ENCODE measurements around the gene CENPB.

CENPB gene

GRCh38 chr20:3787324-3788014 is 929 bp upstream of the CENPB start:
- Mint-ChIP-seq H3K36me3 (ENCODE audit: low read depth) (peaks cover 6% of the 10 kb centered on the region), H3K4me3 (peak overlapping the region; percentile 69), H3K27me3 (ENCODE audit: low read depth, poor library complexity) (peaks cover 35% of the 10 kb centered on the region), H3K4me1 (peaks cover 24% of the 10 kb centered on the region), H3K9me3 (no peaks in the 10 kb centered on the region), H3K27ac (no peak overlapping the region)
- TF ChIP-seq, protein P1, sequence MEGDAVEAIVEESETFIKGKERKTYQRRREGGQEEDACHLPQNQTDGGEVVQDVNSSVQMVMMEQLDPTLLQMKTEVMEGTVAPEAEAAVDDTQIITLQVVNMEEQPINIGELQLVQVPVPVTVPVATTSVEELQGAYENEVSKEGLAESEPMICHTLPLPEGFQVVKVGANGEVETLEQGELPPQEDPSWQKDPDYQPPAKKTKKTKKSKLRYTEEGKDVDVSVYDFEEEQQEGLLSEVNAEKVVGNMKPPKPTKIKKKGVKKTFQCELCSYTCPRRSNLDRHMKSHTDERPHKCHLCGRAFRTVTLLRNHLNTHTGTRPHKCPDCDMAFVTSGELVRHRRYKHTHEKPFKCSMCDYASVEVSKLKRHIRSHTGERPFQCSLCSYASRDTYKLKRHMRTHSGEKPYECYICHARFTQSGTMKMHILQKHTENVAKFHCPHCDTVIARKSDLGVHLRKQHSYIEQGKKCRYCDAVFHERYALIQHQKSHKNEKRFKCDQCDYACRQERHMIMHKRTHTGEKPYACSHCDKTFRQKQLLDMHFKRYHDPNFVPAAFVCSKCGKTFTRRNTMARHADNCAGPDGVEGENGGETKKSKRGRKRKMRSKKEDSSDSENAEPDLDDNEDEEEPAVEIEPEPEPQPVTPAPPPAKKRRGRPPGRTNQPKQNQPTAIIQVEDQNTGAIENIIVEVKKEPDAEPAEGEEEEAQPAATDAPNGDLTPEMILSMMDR (IDR thresholded peaks at IDR 0.05): no peak
- no peak for DNase-seq

GRCh38 chr20:3786126-3786484 is 435 bp downstream of the CENPB start:
- TF ChIP-seq, protein P1 (IDR thresholded peaks at IDR 0.05): no peak
- Mint-ChIP-seq H3K27me3 (ENCODE audit: low read depth, poor library complexity) (peaks cover 31% of the 10 kb centered on the region), H3K36me3 (ENCODE audit: low read depth) (peaks cover 6% of the 10 kb centered on the region), H3K4me1 (peaks cover 29% of the 10 kb centered on the region), H3K9me3 (no peaks in the 10 kb centered on the region), H3K4me3 (peak overlapping the region; percentile 85), H3K27ac (no peak overlapping the region)
- DNase-seq: peak; percentile 48

- Mint-ChIP-seq H3K4me3 (no peak overlapping the region), H3K27ac (no peak overlapping the region)
Observed at GRCh38 chr20:3785240-3786125, 1.1 kb downstream of the CENPB start.

DNA sequence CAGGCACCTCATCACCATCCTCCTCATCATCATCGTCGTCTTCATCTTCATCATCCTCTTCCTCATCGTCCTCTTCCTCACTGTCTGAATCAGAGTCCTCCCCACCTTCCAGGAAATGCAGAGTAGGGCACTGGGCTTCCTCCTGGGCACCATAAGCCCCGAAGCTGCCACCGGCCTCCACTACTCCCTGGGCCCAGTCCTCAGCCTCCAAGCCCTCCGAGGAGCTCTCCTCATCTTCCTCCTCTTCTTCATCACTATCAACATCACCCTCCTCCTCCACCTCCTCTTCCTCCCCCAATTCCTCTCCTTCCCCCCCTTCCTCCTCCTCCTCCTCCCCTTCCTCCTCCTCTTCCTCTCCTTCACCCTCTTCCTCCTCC is 1.7 kb downstream of the CENPB start:
- H3K36me3 Mint-ChIP-seq (ENCODE audit: low read depth): peaks cover 6% of the 10 kb centered on the region
- no peaks in the 10 kb centered on the region for H3K9me3 Mint-ChIP-seq
- H3K27ac Mint-ChIP-seq: no peak overlapping the region
- peaks cover 37% of the 10 kb centered on the region for H3K4me1 Mint-ChIP-seq
- DNase-seq: no peak
- peaks cover 36% of the 10 kb centered on the region for H3K27me3 Mint-ChIP-seq (ENCODE audit: low read depth, poor library complexity)
- H3K4me3 Mint-ChIP-seq: peak overlapping the region; percentile 60
- TF ChIP-seq, protein P1 (IDR thresholded peaks at IDR 0.05): no peak

More at GRCh38 chr20:3785240-3786125, 1.1 kb downstream of the CENPB start:
- H3K27me3 Mint-ChIP-seq (ENCODE audit: low read depth, poor library complexity): peaks cover 30% of the 10 kb centered on the region
- DNase-seq: no peak
- TF ChIP-seq, protein P1 (IDR thresholded peaks at IDR 0.05): no peak
- H3K36me3 Mint-ChIP-seq (ENCODE audit: low read depth): peaks cover 6% of the 10 kb centered on the region
- H3K9me3 Mint-ChIP-seq: no peaks in the 10 kb centered on the region
- H3K4me1 Mint-ChIP-seq: peaks cover 35% of the 10 kb centered on the region

DNA sequence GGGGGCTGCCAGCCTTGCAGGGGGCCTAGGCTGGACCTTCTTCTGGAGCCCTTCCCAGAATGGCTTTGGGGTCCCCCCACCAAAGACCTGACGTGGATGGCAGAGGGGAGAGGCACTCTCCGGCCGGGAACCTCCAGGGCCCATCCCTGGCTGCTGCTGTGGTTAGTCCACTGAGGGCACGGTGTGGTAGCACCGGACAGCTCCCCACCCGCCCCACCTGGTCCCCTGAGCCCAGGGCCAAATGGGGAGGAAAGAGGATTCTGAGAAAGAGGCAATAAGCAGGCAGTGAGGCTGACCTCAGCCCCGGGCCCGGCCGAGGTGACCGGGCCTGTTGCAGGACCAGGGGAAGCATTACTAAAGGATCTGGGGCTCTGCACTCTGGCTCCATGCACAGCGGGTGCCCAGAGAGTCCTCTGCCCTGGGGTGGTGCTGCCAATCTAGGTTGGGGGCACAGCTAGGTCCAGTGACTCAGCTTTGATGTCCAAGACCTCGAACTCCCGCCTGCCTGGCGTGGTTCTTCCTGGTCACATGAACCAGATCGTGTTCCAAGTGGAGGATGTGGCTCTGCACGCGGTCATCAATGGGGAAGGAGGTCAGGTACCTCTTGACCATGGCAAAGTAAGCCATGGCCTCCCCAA is 2.2 kb downstream of the CENPB start:
- peaks cover 6% of the 10 kb centered on the region for H3K36me3 Mint-ChIP-seq (ENCODE audit: low read depth)
- DNase-seq: no peak
- H3K27ac Mint-ChIP-seq: no peak overlapping the region

More for the DNA sequence above, 2.2 kb downstream of the CENPB start:
- H3K4me3 Mint-ChIP-seq: peak overlapping the region; percentile 60
- H3K4me1 Mint-ChIP-seq: peaks cover 37% of the 10 kb centered on the region
- no peaks in the 10 kb centered on the region for H3K9me3 Mint-ChIP-seq
- TF ChIP-seq, protein P1 (IDR thresholded peaks at IDR 0.05): no peak
- H3K27me3 Mint-ChIP-seq (ENCODE audit: low read depth, poor library complexity): peaks cover 40% of the 10 kb centered on the region
